Measurements from ENCODE around the gene PER2.
"Not testable (repeated sequence)": the region's sequence is repeated elsewhere in the genome, so short reads cannot be mapped to it uniquely, and the experiment has no call there.

The PER2 gene, protein sequence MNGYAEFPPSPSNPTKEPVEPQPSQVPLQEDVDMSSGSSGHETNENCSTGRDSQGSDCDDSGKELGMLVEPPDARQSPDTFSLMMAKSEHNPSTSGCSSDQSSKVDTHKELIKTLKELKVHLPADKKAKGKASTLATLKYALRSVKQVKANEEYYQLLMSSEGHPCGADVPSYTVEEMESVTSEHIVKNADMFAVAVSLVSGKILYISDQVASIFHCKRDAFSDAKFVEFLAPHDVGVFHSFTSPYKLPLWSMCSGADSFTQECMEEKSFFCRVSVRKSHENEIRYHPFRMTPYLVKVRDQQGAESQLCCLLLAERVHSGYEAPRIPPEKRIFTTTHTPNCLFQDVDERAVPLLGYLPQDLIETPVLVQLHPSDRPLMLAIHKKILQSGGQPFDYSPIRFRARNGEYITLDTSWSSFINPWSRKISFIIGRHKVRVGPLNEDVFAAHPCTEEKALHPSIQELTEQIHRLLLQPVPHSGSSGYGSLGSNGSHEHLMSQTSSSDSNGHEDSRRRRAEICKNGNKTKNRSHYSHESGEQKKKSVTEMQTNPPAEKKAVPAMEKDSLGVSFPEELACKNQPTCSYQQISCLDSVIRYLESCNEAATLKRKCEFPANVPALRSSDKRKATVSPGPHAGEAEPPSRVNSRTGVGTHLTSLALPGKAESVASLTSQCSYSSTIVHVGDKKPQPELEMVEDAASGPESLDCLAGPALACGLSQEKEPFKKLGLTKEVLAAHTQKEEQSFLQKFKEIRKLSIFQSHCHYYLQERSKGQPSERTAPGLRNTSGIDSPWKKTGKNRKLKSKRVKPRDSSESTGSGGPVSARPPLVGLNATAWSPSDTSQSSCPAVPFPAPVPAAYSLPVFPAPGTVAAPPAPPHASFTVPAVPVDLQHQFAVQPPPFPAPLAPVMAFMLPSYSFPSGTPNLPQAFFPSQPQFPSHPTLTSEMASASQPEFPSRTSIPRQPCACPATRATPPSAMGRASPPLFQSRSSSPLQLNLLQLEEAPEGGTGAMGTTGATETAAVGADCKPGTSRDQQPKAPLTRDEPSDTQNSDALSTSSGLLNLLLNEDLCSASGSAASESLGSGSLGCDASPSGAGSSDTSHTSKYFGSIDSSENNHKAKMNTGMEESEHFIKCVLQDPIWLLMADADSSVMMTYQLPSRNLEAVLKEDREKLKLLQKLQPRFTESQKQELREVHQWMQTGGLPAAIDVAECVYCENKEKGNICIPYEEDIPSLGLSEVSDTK (N-terminal part only)

DNA sequence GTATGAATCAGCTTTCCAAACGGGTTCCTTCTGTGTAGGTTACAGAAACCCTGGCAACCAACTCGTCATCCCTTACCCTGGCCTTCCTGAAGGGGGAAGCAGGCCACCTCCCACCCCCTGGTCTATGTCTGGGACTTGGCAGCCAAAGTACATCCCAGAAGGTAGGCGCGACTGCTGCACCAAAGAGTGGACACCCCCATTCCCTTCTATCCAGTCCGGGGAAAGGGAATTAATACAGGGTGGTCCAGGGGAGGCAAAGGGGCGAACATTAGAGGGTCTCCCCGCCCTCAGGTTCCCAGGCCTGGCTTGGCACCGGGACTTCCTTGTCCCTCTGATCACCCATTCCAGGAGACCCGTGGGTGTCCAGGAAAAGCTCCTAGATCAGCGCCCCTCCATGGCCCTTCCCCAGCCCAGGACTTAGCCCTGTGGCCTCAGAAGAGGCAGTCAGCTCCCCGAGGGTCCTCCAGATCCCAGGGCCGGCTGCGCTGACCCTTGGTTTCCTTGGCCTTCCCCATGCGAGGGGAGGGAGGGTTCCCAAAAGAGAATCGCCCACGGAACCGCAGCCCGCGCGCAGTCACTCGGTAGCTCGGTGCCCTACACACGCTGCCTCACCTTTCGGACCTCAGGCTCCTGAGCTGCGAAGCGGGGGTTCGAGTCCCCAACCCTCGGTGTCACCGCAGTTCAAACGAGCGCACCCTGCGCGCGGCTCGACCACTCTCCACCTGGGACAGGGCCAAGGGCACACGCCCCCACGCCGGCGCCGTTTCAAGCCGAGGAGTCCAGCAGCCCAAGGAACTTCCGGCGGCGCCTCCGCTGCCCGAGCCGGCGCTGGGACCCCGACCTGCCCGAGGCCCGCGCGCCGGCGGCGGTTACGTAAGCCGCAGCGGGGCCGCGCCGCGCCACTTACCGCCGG lies at the start of gene PER2:
PER2 (minus strand) TSS at position 874 of the 913 bp plus-strand sequence. CDS start 10,674 bp downstream, outside the sequence.
- peak; percentile 73 for DNase-seq (ENCODE audit: low spot score)
- FAIRE-seq = no peak

DNA sequence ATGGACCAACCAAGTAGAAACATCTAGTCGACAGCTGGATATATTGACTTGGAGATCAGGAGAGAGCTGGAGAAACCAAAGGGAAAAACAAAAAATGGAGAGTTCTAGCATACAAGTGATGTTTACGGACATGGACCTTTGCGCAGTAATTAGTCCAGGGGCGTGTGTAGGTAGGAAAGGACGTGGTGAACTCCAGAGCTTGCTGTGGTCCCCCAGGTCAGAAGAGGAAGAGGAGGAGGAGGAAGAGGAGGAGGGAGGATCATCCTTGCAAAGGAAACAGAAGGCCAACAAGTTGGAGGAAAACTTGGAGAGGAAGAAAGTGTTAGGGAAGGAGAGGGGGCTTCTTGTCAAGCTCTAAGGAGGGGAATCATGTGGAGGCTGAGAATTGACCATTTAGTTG lies 49.4 kb upstream of the PER2 start:
- no peak for DNase-seq (ENCODE audit: low spot score)
- FAIRE-seq = no peak

DNA sequence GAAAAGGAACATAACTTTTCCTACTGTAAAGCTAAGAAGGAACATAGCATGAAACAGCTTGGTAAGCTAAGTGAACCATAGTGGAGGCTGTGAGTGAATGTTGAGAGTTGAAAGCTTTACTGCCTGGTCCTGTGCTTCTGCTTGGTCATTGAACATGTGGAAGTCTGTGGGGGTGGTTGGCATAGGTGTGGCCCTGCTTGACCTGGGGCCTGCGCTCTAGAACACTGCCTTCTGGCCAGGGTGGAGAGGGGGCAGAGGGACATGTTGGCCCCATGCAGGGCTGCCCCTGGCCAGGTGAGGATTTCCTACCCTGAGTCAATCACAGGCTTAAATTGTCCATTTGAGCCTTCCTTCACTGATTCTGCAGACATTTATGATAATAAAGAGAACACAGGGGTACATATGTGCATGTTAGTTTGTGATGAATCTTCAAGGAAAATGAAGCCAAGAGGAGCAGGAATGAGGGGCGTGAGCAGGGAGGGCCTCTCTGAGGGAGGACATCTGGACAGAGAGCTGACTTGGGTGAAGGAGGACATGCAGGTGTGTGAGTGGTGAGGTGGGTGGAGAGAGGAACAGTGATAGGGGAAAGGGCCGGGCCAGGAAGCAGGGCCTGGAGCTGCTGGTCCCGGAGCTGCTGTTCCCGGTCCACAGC lies 48.5 kb upstream of the PER2 start:
- no peak for FAIRE-seq
- DNase-seq (ENCODE audit: low spot score) = no peak

DNA sequence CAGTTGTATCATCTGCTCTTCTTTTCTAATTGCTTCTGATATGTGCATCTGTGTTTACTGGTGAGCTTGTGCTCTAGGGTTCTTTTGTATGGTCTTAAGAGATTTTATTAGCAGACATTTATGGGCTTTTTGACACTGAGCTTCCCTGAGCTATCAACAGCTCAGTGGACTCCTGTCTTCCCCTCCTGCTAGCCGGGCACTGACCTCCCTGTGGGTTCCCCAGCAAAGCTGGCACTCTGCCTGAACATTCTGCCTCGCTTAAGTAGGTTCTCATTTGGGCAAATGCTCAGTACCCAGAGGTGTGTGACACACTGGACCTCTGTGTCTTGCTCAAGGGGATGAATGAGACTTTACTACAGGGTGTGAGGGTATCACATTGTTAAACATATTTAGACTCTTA lies 47.7 kb upstream of the PER2 start:
- DNase-seq (ENCODE audit: low spot score) (no peak), FAIRE-seq (no peak)

DNA sequence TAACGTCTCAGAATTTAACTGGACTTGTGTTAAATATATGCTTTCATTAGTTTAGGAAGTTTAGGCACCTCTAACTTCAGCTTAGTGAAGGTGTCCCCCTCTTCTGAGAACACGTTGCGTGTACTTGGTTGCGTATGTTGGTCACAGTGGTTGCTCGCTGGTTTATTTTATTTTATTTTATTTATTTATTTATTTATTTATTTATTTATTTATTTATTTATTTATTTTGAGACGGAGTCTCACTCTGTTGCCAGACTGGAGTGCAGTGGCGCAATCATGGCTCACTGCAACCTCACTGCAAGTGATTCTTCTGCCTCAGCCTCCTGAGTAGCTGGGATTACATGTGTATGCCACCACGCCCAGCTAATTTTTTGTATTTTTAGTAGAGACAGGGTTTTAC lies 47.2 kb upstream of the PER2 start:
- not testable (repeated sequence) for FAIRE-seq

DNA sequence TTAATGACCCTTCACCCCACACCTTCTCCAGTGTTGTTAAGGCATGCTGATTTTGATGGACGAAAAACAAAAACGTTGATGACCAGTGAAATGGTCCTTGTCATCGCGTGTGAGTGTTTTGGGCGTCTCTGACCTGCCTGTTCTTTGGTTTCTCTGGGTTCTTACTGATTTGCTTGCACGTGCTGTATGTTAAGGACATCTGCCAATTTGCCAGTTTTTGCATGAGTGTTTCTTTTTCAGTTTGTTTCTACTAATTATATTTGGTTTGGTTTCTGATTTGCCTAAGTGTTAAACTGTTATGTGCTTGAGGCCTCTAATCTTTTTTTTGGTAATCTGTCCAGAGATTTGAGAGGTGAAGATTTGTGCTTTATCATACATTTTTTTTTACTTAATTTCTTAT lies 46.5 kb upstream of the PER2 start:
- FAIRE-seq = no peak

More for the DNA sequence above, 47.2 kb upstream of the PER2 start:
- not testable (repeated sequence) for DNase-seq (ENCODE audit: low spot score)

DNA sequence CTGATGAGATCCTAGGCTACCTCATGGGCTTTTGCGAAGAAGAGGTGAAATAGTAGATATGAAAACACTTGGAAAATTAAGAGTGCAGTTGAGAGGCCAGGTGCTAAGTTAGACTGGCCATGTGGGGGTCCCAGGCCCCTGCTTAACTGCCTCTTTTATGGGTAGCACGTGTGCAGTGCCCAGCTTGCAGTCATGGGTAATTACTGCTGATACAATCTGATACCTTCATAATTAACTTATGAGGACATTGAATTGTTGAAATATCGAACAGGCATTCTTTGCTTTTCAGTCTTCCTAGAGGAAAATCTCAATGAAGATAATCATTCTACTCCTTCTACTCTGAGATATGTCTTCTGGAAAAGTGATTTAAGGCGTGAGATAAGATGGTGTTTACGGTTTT lies 43.5 kb upstream of the PER2 start:
- FAIRE-seq (no peak), DNase-seq (ENCODE audit: low spot score) (no peak)

More for the DNA sequence above, 46.5 kb upstream of the PER2 start:
- no peak for DNase-seq (ENCODE audit: low spot score)

DNA sequence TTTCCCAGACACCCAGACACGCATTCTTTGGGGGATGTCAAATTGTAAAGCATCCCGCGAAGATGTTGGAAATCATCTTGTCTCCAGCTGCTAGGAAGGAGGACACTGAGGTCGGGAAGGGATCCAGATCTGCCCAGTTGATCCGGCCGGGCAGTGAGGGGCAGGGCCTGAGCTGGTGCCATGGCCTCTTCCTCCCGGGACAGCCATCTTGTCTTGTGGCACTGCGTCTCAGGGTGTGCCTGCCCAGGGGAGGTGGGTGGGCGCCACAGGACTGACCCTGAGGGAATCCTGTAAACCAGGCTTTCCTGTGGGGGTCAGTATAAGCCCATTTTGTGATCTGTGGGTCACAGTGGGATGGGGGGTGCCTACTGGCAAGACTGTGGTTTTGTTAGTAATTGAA lies 42.0 kb upstream of the PER2 start:
- no peak for FAIRE-seq

DNA sequence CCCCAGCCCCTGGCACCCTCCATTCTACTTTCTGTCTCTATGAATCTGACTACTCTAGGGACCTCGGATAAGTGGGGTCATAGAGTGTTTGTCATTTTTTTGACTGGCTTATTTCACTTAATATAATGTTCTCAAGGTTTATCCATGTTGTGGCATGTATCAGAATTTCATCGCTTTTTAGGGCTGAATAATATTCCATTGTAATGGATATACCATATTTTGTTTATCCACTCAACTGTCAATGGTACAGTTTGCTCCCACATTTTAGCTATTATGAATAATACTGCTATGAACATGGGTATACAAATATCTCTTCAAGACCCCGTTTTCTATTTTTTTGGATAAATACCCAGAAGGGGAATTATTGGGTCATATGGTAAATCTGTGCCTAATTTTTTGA lies 39.3 kb upstream of the PER2 start:
- FAIRE-seq = no peak

More for the DNA sequence above, 42.0 kb upstream of the PER2 start:
- DNase-seq (ENCODE audit: low spot score) = no peak

DNA sequence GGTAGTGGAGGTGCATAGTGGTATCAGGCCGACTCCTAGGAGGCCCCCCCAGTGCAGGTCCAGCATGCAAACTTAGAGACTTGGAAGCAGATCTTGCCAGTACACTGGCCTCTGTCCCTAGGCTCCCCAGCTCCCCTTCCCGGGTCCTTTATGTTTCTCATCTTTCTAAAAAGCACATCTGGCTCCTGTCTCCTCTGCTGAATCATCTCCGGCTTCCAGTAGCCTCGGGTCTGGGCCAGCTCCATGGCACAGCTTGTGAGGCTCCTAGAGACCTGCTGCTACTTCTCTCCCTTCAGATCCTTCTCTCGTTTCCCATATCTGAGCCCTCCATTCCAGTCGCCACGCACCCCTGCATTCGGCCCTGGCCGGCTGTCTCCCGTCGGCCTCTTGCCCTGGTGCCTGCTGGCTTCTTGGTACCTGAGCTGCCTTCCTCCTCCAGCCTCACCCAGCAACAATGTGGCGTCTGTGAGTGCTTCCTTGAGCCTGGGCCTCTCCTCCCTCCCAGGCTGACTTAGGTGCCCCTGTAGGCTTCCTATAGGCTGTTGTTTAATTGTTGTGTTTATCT lies 38.5 kb upstream of the PER2 start:
- FAIRE-seq = no peak

More for the DNA sequence above, 39.3 kb upstream of the PER2 start:
- DNase-seq (ENCODE audit: low spot score) = no peak

DNA sequence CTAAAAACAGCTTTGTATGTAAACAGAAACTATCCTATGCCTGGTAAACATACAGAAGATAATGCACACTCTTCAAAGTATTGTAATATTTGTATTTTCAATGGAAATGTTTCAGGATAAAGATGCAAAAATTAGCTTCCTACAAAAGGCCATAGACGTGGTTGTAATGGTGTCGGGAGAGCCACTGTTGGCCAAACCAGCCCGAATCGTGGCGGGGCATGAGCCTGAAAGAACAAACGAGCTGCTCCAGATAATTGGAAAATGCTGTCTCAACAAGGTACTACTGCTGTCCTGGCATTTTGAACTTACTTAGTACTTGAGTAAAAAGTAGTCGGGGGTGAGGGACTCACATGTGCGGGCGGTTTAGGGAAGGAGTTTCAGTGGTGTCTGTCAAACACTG lies 37.3 kb upstream of the PER2 start:
- DNase-seq (ENCODE audit: low spot score) (no peak), FAIRE-seq (no peak)

More for the DNA sequence above, 38.5 kb upstream of the PER2 start:
- DNase-seq (ENCODE audit: low spot score) = no peak

DNA sequence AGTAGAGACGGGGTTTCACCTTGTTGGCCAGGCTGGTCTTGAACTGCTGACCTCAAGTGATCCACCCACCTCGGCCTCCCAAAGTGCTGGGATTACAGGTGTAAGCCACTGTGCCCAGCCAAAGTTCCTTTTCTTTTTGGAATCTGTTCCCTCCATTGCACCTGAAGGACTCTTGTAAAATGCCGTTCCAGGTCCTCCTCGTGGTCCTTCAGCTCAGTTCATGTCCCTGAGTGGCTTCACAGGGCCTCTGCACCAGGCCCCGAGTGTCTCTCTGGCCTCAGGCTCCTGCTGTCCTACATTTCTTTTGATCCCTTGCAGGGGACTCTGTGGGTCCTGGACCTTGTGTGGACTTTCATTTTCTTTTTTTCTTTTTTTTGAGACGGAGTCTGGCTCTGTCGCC lies 35.8 kb upstream of the PER2 start:
- FAIRE-seq; DNase-seq (ENCODE audit: low spot score): not testable (repeated sequence)

DNA sequence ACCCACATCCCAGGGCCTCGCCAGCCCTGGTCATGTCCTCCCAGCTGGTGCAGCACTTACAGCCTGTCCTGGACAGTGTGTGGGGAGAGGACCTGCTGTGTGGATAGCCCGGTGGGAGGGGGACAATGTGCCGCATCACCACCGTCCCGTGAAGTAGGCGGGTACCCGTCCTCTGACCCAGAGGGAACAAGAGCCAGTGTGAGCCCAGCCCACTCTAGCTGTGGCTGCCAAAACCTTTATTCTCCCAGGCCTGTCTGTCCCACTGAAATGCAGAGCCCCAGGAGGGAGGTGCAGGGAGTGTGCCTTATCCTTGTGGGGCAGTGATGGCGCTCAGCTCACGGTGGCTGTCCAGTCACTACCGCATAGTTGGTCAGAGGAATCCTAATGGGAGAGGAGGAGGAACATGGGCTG lies 33.6 kb upstream of the PER2 start:
- DNase-seq (ENCODE audit: low spot score) (no peak), FAIRE-seq (no peak)

DNA sequence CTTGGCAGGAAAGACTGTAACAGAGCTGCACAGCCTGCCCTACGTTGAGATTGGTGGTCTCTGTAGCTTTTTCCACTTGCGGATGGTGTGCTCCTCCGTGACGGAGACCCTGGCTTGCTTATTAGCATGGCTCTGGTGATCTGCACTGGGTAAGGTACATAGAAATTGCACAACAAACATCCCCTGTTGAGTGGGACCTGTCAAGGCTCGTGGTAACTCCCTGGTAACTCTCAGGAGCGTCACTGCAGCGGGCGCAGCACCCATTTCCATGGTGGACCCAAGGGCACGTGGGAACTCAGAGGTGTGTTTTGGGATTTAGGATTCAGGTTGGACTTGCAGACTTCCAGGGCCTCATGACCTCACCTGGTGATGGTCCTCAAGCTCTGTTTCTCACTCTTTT lies 33.1 kb upstream of the PER2 start:
- FAIRE-seq (no peak), DNase-seq (ENCODE audit: low spot score) (no peak)

DNA sequence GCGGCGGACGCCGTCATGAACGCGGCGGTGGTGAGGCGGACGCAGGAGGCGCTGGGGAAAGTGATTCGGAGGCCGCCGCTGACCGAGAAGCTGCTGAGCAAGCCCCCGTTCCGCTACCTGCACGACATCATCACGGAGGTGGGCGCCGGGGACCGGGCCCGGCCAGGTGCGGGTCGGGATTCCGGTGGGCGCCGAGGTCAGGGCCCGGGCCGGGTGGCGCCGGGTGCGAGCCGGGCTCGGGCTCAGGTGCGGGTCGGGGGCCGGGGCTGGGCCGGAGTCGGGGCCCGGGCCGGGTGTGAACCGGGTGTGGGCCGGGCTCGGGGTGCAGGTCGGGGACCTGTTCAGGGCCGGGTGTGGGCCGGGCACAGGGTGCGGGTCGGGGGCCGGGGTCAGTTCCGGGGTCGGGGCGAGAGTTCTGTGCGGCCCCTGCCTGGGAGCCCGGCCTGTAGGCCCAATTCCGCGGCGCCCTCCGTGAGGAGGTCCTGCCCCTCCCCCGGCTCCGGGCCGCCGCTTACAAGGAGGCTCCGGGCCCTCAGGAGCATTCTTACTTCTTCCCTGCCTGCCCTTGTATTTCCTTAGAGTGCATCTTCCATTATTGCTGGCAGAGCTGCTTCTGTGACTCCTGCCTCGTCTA lies 32.4 kb upstream of the PER2 start:
- DNase-seq (ENCODE audit: low spot score) (no peak), FAIRE-seq (no peak)

DNA sequence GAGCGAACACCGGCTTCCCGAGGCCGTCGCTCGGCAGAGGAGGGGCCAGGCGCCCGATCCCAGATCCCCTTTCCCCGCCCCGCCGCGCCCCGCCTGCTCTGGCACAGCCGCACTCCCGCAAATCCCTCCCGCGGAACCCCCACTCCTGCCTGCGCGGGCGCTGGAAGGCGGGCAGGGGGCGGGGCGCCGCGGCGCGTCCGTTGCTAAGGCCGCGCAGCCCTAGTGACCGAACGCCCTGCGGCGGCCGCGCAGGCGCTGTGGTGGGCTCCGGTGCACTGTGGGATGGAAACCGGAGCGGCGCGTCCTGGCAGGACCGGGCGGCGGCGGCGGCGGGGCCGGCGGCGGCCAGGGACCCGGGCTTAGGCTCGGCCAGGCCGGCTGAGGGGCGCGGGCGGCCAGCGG lies 31.8 kb upstream of the PER2 start, which contains the start of gene TRAF3IP1:
TRAF3IP1 (plus strand) TSS at position 273 of the 402 bp plus-strand sequence. CDS start 145 bp downstream, outside the sequence.
- FAIRE-seq = no peak

DNA sequence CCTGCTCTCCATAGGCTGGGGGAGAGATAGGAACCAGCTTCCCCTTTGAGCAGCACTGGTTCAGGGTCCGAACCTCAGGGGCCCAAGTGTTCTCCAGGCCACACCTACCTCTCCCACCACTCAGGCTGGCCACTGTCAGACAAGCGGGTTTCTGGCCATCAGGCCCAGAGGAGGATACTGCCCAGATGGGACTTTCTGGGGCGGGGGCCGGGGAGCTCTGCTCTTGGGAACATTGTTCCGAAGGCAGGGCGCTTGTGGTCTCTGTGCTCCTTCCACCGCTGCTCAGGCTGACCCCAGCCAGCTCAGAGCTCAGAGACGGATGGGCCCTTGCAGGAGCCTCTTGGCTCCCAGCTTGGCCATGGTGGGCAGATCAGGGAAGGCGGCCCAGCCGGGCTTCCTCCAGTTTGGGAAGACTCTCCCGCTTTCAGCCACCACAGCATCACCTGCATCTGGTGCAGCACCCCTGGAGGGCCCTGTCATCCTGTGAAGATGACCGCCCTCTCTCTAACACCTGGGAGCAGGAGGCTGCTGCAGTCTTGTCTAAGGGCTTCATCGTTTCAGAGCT lies 26.7 kb upstream of the PER2 start:
- no peak for DNase-seq (ENCODE audit: low spot score)
- no peak for FAIRE-seq

More for the DNA sequence above, 31.8 kb upstream of the PER2 start, which contains the start of gene TRAF3IP1:
- DNase-seq (ENCODE audit: low spot score) = peak; percentile 75

DNA sequence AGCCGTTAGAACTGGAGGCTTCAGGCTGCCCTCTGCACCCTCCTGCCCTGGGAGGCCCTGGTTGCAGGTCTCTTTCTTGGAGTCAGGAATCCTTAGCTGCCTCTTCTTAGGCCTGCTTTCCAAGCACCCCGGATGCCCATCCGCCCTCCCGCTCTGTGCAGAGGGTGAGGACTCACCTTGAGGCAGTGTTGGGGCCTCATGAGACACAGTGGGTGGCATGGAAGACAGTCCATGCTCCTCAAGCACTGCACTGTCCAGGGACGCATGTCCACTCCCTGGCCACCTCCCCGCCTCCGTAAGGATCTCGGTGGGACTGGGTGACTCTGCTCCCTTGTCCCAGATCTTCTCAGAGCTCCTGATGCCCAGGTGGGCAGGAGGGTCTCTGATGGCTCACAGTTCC lies 26.2 kb upstream of the PER2 start:
- DNase-seq (ENCODE audit: low spot score) (no peak), FAIRE-seq (no peak)

DNA sequence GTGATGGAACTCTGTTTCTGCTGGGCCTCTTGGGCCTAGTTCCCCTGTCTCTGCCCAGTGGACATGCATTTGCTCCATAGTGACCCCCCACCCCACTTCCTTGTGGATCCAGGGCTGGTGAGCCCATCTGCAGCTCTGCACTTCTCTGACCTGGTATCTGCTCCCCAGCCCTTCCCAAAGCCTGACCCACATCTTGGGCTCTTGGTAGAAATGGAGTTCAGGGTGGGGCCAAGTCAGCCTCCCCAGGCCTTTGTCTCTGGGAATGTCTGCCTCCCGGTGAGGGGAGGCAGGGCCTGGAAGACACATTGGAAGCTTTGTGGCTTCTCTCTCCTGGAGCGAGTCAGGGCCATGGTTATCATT lies 25.6 kb upstream of the PER2 start:
- DNase-seq (ENCODE audit: low spot score) = no peak
- no peak for FAIRE-seq
